Stimulated activated CD8-positive, alpha-beta memory T cell treated with anti-CD3 and anti-CD28 coated beads, Interleukin-12 subunit alpha, Interleukin-12 subunit beta, amount 100 ng/mL, for 4 hours (primary cell): ENCODE results near the gene PREX1.

Source experiments
- DNase-seq: peaks from one replicate; pipeline ENCODE4 v3.0.0-alpha.2; 2020; ENCODE audit warnings: low read depth

The PREX1 gene

GRCh38 chr20:48679599-48679998, 148.2 kb downstream of the PREX1 start:
- no peak for DNase-seq

- DNase-seq, result no peak
Measured at GRCh38 chr20:48679011-48679410, 148.8 kb downstream of the PREX1 start.

GRCh38 chr20:48678421-48678820, 149.4 kb downstream of the PREX1 start:
- DNase-seq, result no peak

- DNase-seq, result no peak
Measured at GRCh38 chr20:48676795-48677460, 150.9 kb downstream of the PREX1 start.

- no peak for DNase-seq
Measured at GRCh38 chr20:48676125-48676524, 151.7 kb downstream of the PREX1 start.

- DNase-seq, result no peak
Measured at GRCh38 chr20:48674461-48674860, 153.3 kb downstream of the PREX1 start.

- no peak for DNase-seq
Measured at GRCh38 chr20:48673507-48673906, 154.3 kb downstream of the PREX1 start.

GRCh38 chr20:48672324-48672723, 155.5 kb downstream of the PREX1 start:
- DNase-seq, result no peak

GRCh38 chr20:48671141-48671540, 156.7 kb downstream of the PREX1 start:
- no peak for DNase-seq

- DNase-seq, result no peak
Measured at GRCh38 chr20:48669946-48670605, 157.7 kb downstream of the PREX1 start.

- no peak for DNase-seq
Measured at GRCh38 chr20:48668451-48668946, 159.3 kb downstream of the PREX1 start.

GRCh38 chr20:48667889-48668413, 159.8 kb downstream of the PREX1 start:
- DNase-seq, result no peak

- no peak for DNase-seq
Measured at GRCh38 chr20:48667481-48667880, 160.3 kb downstream of the PREX1 start.

GRCh38 chr20:48665785-48666184, 162.0 kb downstream of the PREX1 start:
- no peak for DNase-seq

GRCh38 chr20:48662711-48663110, 165.1 kb downstream of the PREX1 start:
- DNase-seq, result no peak

- DNase-seq, result no peak
Measured at GRCh38 chr20:48661575-48662455, 166.0 kb downstream of the PREX1 start.

GRCh38 chr20:48660788-48661187, 167.0 kb downstream of the PREX1 start:
- no peak for DNase-seq

GRCh38 chr20:48659858-48660257, 167.9 kb downstream of the PREX1 start:
- no peak for DNase-seq

GRCh38 chr20:48658505-48658904, 169.3 kb downstream of the PREX1 start:
- DNase-seq, result no peak

GRCh38 chr20:48658198-48658476, 169.7 kb downstream of the PREX1 start:
- DNase-seq, result no peak

- DNase-seq, result peak; percentile 24
Measured at GRCh38 chr20:48657426-48658197, 170.2 kb downstream of the PREX1 start.

GRCh38 chr20:48656661-48657211, 171.1 kb downstream of the PREX1 start:
- no peak for DNase-seq
